Testis (tissue), 2 donors: ENCODE data around the gene CGB2.

ENCODE experiments used
- CTCF ChIP-seq, 3 experiments: fragments of 450-650 bp in 2 of 3; fragments of 200-600 bp in 1 of 3; sonication (generic) in 1 of 3; IDR thresholded peaks; one replicate each; pipeline ENCODE4 v1.5.1; 2016 to 2019; ENCODE audit warnings: antibody characterized with exemption in 3 of 3, mild to moderate bottlenecking in 2 of 3, moderate library complexity in 1 of 3
- POLR2A ChIP-seq: fragments of 450-650 bp; IDR thresholded peaks from one replicate; pipeline ENCODE4 v1.6.1; 2017; ENCODE audit warnings: antibody characterized with exemption, mild to moderate bottlenecking, moderate library complexity

- TF ChIP-seq CTCF (IDR thresholded peaks at IDR 0.05) (no peak), POLR2A (no peak)
Observed at GRCh38 chr19:48982280-48982679, 49.4 kb upstream of the CGB2 start.
